Right renal pelvis (tissue), 4 donors: Measurements from ENCODE around the gene RAI2. TPM values are rescaled to one million over a fixed set of nuclear protein-coding genes. Genes with fewer than 3 reads are reported as not detected.

Experiments
- DNase-seq, 4 donors: peaks; one replicate each; pipeline ENCODE4 v3.0.0-alpha.2; 2013; ENCODE audit warnings: low read depth in 4 of 4, low spot score in 3 of 4, missing footprints in 1 of 4
- polyA plus RNA-seq, 4 donors: library from polyadenylated mRNA; unstranded; fragments of 120-200 nt; gene quantifications; one replicate each; pipeline ENCODE4 v1.2.1, GENCODE V29; 2013; ENCODE audit not compliant: insufficient read length in 4 of 4

Gene RAI2
- polyA plus RNA-seq, 4 donors, result 11.8 to 15.1 (median 14.8) TPM

GRCh38 chrX:17830211-17830610, 30.9 kb downstream of the RAI2 start:
- DNase-seq, result no peak

DNA sequence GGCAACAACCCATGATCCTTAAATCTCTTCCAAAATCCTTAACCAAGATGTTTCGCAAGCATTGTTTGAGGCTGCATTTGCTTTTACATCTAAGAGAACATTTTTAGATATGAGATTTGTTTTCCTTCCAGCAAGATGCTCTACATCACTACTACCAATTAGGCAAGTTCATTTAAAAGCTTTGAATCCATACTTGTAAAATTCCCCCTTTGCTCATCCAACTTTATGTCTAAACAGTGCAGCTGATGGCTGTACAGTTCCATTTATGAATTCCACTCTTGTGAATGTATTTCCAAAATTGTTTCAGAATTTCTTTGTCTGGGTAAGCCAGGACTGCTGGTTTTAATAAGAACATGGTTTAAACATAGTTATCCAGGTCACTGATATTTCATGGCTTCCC, 31.5 kb downstream of the RAI2 start:
- DNase-seq, result no peak

- DNase-seq, result no peak
Measured at GRCh38 chrX:17828171-17828570, 32.9 kb downstream of the RAI2 start.

DNA sequence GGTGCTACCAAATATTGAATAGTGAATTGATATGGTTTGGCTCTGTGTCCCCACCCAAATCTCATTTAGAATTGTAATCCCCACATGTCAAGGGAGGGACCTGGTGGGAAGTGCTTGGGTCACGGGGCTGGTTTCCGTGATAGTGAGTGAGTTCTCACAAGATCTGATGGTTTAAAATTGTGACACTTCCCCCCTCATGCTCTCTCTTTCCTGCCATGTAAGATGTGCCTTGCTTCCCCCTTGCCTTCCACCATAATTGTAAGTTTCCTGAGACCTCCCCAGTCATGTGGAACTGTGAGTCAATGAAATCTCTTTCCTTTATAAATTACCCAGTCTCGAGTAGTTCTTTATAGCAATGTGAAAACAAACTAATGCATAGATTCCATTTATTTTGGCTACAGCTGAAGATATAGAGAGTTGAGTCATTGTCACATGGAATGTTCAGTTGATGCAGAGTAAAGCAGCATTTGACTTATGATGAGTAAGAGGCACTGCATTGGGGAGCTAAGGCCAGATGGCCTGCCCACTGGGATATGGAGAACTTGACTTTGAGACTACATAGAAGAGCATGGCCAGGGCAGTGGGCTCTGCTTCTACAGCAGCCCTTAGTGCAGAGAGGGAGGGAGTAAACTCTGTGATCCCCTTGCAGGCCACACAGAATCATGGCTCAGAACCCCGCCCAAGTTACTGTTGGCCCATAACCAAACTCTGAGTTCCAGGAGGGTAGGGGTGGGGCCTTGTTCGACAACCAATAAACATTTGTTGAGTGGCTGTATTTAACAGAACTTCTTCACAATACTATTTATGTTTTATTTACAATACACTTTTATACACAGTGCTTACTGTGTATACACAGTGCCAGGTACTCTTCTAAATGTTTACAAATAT, 34.2 kb downstream of the RAI2 start:
- no peak for DNase-seq

DNA sequence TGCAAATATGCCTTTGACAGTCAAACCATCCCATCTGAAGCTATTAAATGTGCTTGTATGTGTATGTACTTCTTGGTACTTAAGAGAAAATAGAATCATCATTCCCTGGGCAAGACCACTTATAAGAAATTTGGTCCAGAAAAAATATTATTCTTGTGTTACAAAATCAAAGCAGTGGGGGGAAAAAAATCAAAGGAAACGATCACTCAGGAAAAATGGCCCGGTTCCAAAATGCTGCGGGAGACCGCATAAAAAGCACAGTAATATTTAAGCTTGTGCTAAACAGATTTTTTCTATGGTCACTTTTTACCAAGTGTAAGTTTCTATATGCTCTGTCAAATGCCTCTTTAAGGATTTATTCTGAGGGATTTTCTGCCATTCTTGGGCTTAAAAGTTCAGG, 36.1 kb downstream of the RAI2 start:
- no peak for DNase-seq

- DNase-seq, result no peak
Measured at GRCh38 chrX:17822351-17822750, 38.7 kb downstream of the RAI2 start.

GRCh38 chrX:17820100-17820499, 41.0 kb downstream of the RAI2 start:
- DNase-seq, result no peak

GRCh38 chrX:17818726-17819125, 42.4 kb downstream of the RAI2 start:
- DNase-seq, result no peak

GRCh38 chrX:17817251-17817650, 43.8 kb downstream of the RAI2 start:
- no peak for DNase-seq

DNA sequence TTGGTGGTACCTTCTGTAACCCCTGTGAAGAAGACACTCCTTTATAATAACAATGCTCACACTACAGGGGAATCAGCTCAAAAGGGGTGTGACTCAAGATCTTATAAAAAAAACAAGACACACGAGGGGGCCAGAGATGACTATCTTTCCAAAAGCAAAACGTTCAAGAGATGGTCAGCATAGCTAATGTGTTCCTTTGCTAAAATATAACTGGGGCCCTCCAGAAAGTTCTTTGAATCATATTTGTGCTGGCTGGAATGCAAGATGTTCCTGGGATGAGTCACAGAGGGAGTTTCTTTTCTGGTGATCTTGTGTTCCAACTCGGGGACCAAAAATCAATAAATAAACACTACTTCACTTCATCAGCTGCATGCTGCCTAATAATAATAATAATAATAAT, 46.5 kb downstream of the RAI2 start:
- no peak for DNase-seq

DNA sequence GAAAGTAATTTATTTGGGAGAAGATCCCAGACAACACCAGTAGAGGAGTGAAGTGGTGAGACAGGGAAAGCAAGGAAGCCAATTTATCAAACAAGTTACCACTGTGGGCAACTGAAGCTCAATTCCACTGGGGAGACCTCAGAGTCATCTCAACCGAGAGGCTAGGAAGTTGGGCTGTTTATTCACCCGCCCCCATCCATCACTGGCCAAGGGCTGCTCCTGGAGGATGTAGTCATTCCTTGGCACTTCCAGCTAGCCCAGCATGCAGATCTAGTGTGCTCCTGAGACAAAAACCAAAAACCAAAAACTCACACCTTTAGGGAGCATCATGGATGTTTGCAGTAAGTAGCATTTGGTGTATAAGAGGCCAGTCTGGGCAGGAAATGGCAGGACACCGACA, 47.0 kb downstream of the RAI2 start:
- no peak for DNase-seq

DNA sequence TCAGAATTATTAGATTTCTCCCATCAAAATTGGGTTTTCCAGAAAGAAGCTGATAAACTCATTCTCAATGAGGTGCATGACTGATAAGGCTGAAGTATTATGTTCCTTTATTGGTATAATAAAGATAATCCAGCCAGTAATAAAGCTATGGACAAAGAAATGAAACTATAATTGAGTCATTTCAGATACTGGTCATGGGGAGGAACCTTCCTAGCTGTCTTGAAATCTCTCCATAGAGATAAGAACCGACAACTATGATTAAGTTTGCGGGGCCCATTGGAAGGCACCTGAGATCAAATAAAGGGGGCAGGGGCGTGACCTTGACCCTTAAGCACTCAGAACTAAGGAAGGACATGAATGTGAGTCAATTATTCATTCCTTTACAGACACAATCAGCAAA, 47.8 kb downstream of the RAI2 start:
- DNase-seq, result no peak

DNA sequence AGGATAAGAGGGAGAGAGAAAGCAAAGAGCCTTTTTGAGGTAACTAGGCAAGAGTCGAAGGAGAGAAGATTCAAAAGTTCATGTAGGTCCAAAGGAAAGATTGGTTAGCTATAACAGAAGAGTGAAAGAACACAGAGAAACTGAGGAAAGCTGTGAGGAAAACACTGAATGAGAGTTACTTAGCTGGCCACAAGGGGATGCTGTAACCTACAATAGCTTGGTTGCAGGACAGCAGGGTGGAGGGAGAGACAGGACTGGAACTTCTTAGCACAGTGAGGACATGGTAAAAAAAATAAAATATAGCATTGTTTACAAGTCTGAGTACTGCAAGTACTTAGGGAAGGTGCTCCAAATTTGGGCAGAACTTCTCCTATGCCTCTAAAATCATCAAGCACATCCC, 48.3 kb downstream of the RAI2 start:
- DNase-seq, result no peak

GRCh38 chrX:17809984-17810383, 51.1 kb downstream of the RAI2 start:
- DNase-seq, result no peak

DNA sequence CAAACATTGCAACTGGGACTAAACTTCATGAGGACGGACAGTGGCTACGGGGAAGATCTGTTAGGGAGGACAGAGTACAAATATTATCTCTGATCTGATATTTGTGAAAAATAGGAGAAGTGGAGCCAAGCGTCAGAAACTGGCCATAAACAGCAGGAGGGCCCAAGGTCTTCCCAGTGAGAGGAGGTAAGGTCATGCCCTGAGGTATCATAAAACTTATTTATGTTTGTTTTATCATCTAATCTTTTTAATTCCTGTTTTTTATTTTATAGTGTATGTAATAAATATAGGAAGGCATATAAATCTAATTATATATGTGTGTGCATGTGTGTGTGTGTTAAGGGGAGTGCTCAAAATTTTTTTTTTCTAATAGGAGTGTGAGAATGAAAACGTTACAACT, 51.8 kb downstream of the RAI2 start:
- no peak for DNase-seq

DNA sequence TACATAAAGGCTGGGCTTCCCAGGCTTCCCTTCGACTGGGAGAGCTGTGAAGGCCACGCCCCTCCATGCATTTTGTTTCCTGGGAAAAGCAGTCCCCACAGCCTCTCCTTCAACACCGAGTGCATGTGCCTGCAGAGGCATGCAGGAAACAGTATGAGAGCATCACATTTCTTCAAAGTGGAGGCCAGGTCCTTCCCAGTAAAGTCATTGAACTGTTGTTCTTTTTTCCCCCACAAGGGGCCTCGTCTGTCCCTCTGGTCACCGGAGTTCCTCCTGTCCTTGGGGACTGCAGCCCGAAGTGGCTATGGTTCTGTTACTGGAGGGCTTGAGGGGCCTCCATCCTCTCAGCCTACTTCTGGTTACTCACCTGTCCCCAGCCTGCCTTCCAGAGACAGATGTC, 56.0 kb downstream of the RAI2 start:
- DNase-seq, result no peak

DNA sequence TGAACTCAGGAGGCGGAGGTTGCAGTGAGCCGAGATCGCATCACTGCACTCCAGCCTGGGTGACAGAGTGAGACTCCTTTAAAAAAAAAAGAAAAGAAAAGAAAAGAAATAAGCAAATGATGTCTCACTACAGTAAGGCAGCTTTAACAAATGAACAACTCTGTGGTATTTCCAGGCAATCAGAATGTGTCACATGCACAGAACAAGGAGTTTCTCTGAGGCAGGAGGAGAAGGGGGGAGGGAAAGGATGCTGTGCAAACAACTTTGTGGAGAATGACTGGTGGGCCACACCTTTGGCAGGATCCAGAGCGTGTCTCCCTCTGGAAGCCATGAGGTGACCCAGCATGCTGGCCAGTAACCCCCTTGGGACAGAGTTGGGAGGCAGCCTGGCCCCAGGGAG, 57.6 kb downstream of the RAI2 start:
- no peak for DNase-seq

- DNase-seq, result no peak
Measured at GRCh38 chrX:17802756-17803155, 58.3 kb downstream of the RAI2 start.

- DNase-seq, result no peak
Measured at GRCh38 chrX:17801431-17801830, 59.7 kb downstream of the RAI2 start.

DNA sequence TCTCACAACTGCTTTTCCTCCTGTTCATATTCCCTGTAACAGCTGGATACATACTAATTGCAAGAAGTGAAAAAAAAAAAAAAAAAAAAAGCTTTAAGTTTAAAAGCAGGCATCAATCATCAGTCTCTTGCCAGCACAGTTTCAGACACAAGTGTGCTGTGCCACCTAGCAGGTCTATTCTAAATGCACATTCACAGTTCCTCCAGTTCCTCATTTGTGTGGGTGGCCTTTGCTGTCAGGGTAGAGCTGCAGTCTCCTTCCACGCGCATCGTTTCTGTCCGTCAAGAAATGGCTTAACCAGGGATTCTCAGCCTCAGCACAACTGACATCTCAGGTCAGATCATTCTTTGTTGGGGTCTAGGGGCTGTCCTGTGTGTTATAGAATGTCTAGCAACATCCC, 62.2 kb downstream of the RAI2 start:
- DNase-seq, result no peak

DNA sequence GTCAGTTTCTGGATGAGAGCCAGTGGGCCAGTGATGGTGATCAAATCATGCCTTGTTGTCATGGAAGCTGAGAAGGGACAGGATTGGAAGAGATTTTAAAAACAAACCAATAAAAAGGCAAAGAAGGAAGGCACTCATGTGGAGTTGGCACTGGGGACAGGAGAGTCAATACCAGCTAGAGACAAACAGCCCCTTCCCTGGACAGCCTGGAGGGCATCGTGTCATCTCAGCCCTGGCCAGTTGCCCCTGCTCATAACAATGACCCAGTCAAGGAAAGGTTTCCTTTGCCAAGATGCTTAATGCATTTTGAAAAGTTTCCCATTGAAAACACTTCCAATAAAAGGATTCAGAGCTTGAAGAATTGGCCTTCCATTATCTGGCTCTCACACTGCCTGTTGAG, 68.3 kb downstream of the RAI2 start:
- no peak for DNase-seq

GRCh38 chrX:17788956-17789562, 72.0 kb downstream of the RAI2 start:
- no peak for DNase-seq
